CD8-positive, alpha-beta memory T cell (primary cell): ENCODE measurements around the gene DPH7. TPM values are rescaled to one million over a fixed set of nuclear protein-coding genes. Genes with fewer than 3 reads are reported as not detected.
"Not testable (repeated sequence)": the region's sequence is repeated elsewhere in the genome, so short reads cannot be mapped to it uniquely, and the experiment has no call there.

Source experiments
- CTCF ChIA-PET: fragments of 350-600 bp; sonication (Branson Sonifier 250); formaldehyde crosslinking; loops from one replicate; lab custom pipeline; 2021; ENCODE audit warnings: antibody characterized with exemption; lab: Charles Lee
- POLR2A ChIA-PET: fragments of 350-600 bp; sonication (Branson Sonifier 250); formaldehyde crosslinking; loops from one replicate; lab custom pipeline; 2021; ENCODE audit warnings: antibody characterized with exemption; lab: Charles Lee
- DNase-seq, 5 donors: peaks; one replicate each; pipeline versions ENCODE4 v3.0.0 to v3.0.0-alpha.2; 2020 to 2022; ENCODE audit warnings: mixed read lengths in 1 of 5
- H3K27ac ChIP-seq: one replicate; pipeline ENCODE4 v1.7.0; 2013; ENCODE audit warnings: low read depth, mild to moderate bottlenecking, low read length, moderate library complexity
- H3K27me3 ChIP-seq: 2 replicates; pipeline ENCODE4 v1.7.0; 2013; ENCODE audit warnings: low read length, mild to moderate bottlenecking; ENCODE audit not compliant: insufficient read depth, poor library complexity, severe bottlenecking
- H3K36me3 ChIP-seq: 2 replicates; pipeline ENCODE4 v1.7.0; 2013; ENCODE audit warnings: mild to moderate bottlenecking, low read length, moderate library complexity; ENCODE audit not compliant: insufficient read depth
- H3K4me1 ChIP-seq: 2 replicates; pipeline ENCODE4 v1.7.0; 2013; ENCODE audit warnings: mild to moderate bottlenecking, low read length, moderate library complexity; ENCODE audit not compliant: insufficient read depth
- H3K4me3 ChIP-seq: 2 replicates; pipeline ENCODE4 v1.7.0; 2013; ENCODE audit warnings: mild to moderate bottlenecking, low read length
- H3K9me3 ChIP-seq: 2 replicates; pipeline ENCODE4 v1.7.0; 2013; ENCODE audit warnings: mild to moderate bottlenecking, low read length
- H3K27ac Mint-ChIP-seq, 8 donors: one replicate each; pipeline ENCODE4 v1.8.0; 2020 to 2021; ENCODE audit warnings: mixed read lengths in 8 of 8, mild to moderate bottlenecking in 6 of 8, inconsistent platforms in 3 of 8, moderate library complexity in 3 of 8
- H3K27me3 Mint-ChIP-seq, 2 donors: one replicate each; pipeline ENCODE4 v1.8.0; 2020 to 2021; ENCODE audit warnings: mixed read lengths in 2 of 2, mild to moderate bottlenecking in 1 of 2, moderate library complexity in 1 of 2
- H3K36me3 Mint-ChIP-seq, 3 donors: one replicate each; pipeline ENCODE4 v1.8.0; 2020 to 2021; ENCODE audit warnings: mixed read lengths in 3 of 3, inconsistent platforms in 1 of 3, mild to moderate bottlenecking in 1 of 3
- H3K4me1 Mint-ChIP-seq, 3 donors: one replicate each; pipeline ENCODE4 v1.8.0; 2020 to 2021; ENCODE audit warnings: mixed read lengths in 3 of 3, inconsistent platforms in 1 of 3, mild to moderate bottlenecking in 1 of 3
- H3K4me3 Mint-ChIP-seq, 7 donors: one replicate each; pipeline ENCODE4 v1.8.0; 2020 to 2021; ENCODE audit warnings: mixed read lengths in 7 of 7, mild to moderate bottlenecking in 6 of 7, moderate library complexity in 4 of 7, inconsistent platforms in 2 of 7
- H3K9me3 Mint-ChIP-seq, 5 donors: one replicate each; pipeline ENCODE4 v1.8.0; 2020 to 2022; ENCODE audit warnings: mixed read lengths in 5 of 5, mild to moderate bottlenecking in 3 of 5, moderate library complexity in 2 of 5, inconsistent platforms in 1 of 5
- polyA plus RNA-seq: library from polyadenylated mRNA; unstranded; fragments of 300-500 nt; fragmentation: Illumina TruSeq; gene quantifications from one replicate; pipeline ENCODE4 v1.2.3, GENCODE V29; 2021
- total RNA-seq, 2 experiments: library from RNA; stranded (reverse); gene quantifications; one replicate each; pipeline ENCODE4 v1.2.3, GENCODE V29; 2021

The DPH7 gene
- total and polyA plus RNA-seq, 3 experiments from 2014 or later = 31.3 to 38.2 (median 37.3) TPM

- CTCF ChIA-PET = interaction anchor here (0.6 to 2.2 kb wide), 3 partner anchors 16 to 774 kb away, joined by 3 to 7 read pairs (median 3); no protein-coding TSS in a partner anchor
- H3K9me3 ChIP-seq, DNase-seq, H3K27me3 Mint-ChIP-seq, H3K9me3 Mint-ChIP-seq, H3K36me3 ChIP-seq, H3K27me3 ChIP-seq, POLR2A ChIA-PET: not testable (repeated sequence)
- Histone ChIP-seq H3K27ac (peak overlapping the region; percentile 51), H3K4me1 (peaks cover 14% of the 10 kb centered on the region), H3K4me3 (peak overlapping the region; percentile 55)
- peaks cover 0 to 22% (median 7%) of the 10 kb centered on the region in 3 donors for H3K36me3 Mint-ChIP-seq
- peak overlapping the region in 6 of 7 donors; percentile 15 to 72 (median 56) for H3K4me3 Mint-ChIP-seq
- peaks cover 10 to 20% (median 13%) of the 10 kb centered on the region in 3 donors for H3K4me1 Mint-ChIP-seq
- H3K27ac Mint-ChIP-seq = peak overlapping the region in 1 of 8 donors; percentile 54
Measured at GRCh38 chr9:137550958-137551263, 27.8 kb downstream of the DPH7 start.

GRCh38 chr9:137550231-137550621, 28.5 kb downstream of the DPH7 start, which contains the start of gene PNPLA7:
Gene PNPLA7, minus strand, starts transcription at chr9:137550402. Its CDS starts 205 bp downstream, at chr9:137550197.
- peaks cover 10 to 20% (median 13%) of the 10 kb centered on the region in 3 donors for H3K4me1 Mint-ChIP-seq
- ChIA-PET POLR2A (no interaction called here), CTCF (interaction anchor here (0.9 to 2.2 kb wide), 3 partner anchors 15 to 29 kb away, joined by 3 to 7 read pairs (median 3); no protein-coding TSS in a partner anchor)
- Histone ChIP-seq H3K36me3 (no peaks in the 10 kb centered on the region), H3K27ac (peak within 1 kb of the TSS; percentile 51), H3K9me3 (no peaks in the 10 kb centered on the region), H3K27me3 (no peaks in the 10 kb centered on the region), H3K4me1 (peaks cover 14% of the 10 kb centered on the region), H3K4me3 (peak within 1 kb of the TSS; percentile 55)
- DNase-seq = peak; percentile 13 to 64 (median 42)
- no peaks in the 10 kb centered on the region for H3K9me3 Mint-ChIP-seq
- peak within 1 kb of the TSS; percentile 87 to 95 (median 90) for H3K4me3 Mint-ChIP-seq
- peaks cover 0 to 16% (median 3%) of the 10 kb centered on the region in 3 donors for H3K36me3 Mint-ChIP-seq
- H3K27ac Mint-ChIP-seq = peak within 1 kb of the TSS; percentile 70 to 92 (median 84)
- no peaks in the 10 kb centered on the region for H3K27me3 Mint-ChIP-seq

GRCh38 chr9:137547687-137548543, 30.8 kb downstream of the DPH7 start:
- Mint-ChIP-seq H3K4me3 (peak overlapping the region in 3 of 7 donors; percentile 12 to 58 (median 32)), H3K27me3 (no peaks in the 10 kb centered on the region), H3K4me1 (peaks cover 10 to 17% (median 13%) of the 10 kb centered on the region in 3 donors), H3K27ac (peak overlapping the region in 2 of 8 donors; percentile 26 to 71), H3K9me3 (no peaks in the 10 kb centered on the region), H3K36me3 (peaks cover 0 to 5% (median 0%) of the 10 kb centered on the region in 3 donors)
- no peaks in the 10 kb centered on the region for H3K27me3 ChIP-seq
- H3K4me3 ChIP-seq = no peak overlapping the region
- DNase-seq = no peak
- no peak overlapping the region for H3K27ac ChIP-seq
- ChIA-PET CTCF (no interaction called here), POLR2A (no interaction called here)
- H3K4me1 ChIP-seq = peaks cover 14% of the 10 kb centered on the region
- no peaks in the 10 kb centered on the region for H3K9me3 ChIP-seq
- H3K36me3 ChIP-seq = no peaks in the 10 kb centered on the region

- Mint-ChIP-seq H3K36me3 (no peaks in the 10 kb centered on the region), H3K9me3 (no peaks in the 10 kb centered on the region), H3K4me1 (peaks cover 5 to 7% (median 5%) of the 10 kb centered on the region in 3 donors), H3K27ac (no peak overlapping the region), H3K27me3 (no peaks in the 10 kb centered on the region), H3K4me3 (no peak overlapping the region)
- no peak for DNase-seq
- Histone ChIP-seq H3K9me3 (no peaks in the 10 kb centered on the region), H3K4me3 (no peak overlapping the region), H3K4me1 (peaks cover 8% of the 10 kb centered on the region), H3K36me3 (no peaks in the 10 kb centered on the region), H3K27ac (no peak overlapping the region), H3K27me3 (no peaks in the 10 kb centered on the region)
- POLR2A ChIA-PET = no interaction called here
- CTCF ChIA-PET = interaction anchor here (1.1 to 1.6 kb wide), 3 partner anchors 8 to 34 kb away, joined by 3 to 4 read pairs (median 4); partner anchors contain the start of gene DPH7
Measured at GRCh38 chr9:137545123-137545522, 33.6 kb downstream of the DPH7 start.

- CTCF ChIA-PET = no interaction called here
Measured at GRCh38 chr9:137544176-137544760, 34.5 kb downstream of the DPH7 start.

GRCh38 chr9:137543237-137543963, 35.3 kb downstream of the DPH7 start:
- no peaks in the 10 kb centered on the region for H3K27me3 ChIP-seq
- no peaks in the 10 kb centered on the region for H3K4me1 Mint-ChIP-seq
- no peak overlapping the region for H3K27ac ChIP-seq
- no peaks in the 10 kb centered on the region for H3K9me3 ChIP-seq
- H3K9me3 Mint-ChIP-seq = no peaks in the 10 kb centered on the region
- DNase-seq = no peak
- no peaks in the 10 kb centered on the region for H3K36me3 Mint-ChIP-seq
- peak overlapping the region in 1 of 7 donors; percentile 32 for H3K4me3 Mint-ChIP-seq
- H3K27me3 Mint-ChIP-seq = no peaks in the 10 kb centered on the region
- no peak overlapping the region for H3K4me3 ChIP-seq
- ChIA-PET POLR2A (no interaction called here), CTCF (no interaction called here)
- no peaks in the 10 kb centered on the region for H3K36me3 ChIP-seq
- peak overlapping the region in 1 of 8 donors; percentile 36 for H3K27ac Mint-ChIP-seq
- H3K4me1 ChIP-seq = no peaks in the 10 kb centered on the region

More at GRCh38 chr9:137544176-137544760, 34.5 kb downstream of the DPH7 start:
- no peaks in the 10 kb centered on the region for H3K9me3 ChIP-seq
- H3K27me3 ChIP-seq = no peaks in the 10 kb centered on the region
- Mint-ChIP-seq H3K27ac (peak overlapping the region in 2 of 8 donors; percentile 76 to 82), H3K4me1 (no peaks in the 10 kb centered on the region), H3K4me3 (no peak overlapping the region), H3K36me3 (no peaks in the 10 kb centered on the region), H3K9me3 (no peaks in the 10 kb centered on the region), H3K27me3 (no peaks in the 10 kb centered on the region)
- no peak overlapping the region for H3K27ac ChIP-seq
- no peaks in the 10 kb centered on the region for H3K4me1 ChIP-seq
- POLR2A ChIA-PET = no interaction called here
- H3K4me3 ChIP-seq = no peak overlapping the region
- no peaks in the 10 kb centered on the region for H3K36me3 ChIP-seq
- no peak for DNase-seq

GRCh38 chr9:137542486-137542885, 36.2 kb downstream of the DPH7 start:
- POLR2A ChIA-PET = no interaction called here

More at GRCh38 chr9:137542486-137542885, 36.2 kb downstream of the DPH7 start:
- no peaks in the 10 kb centered on the region for H3K9me3 ChIP-seq
- H3K4me3 Mint-ChIP-seq = no peak overlapping the region
- no peak overlapping the region for H3K27ac Mint-ChIP-seq
- no peaks in the 10 kb centered on the region for H3K4me1 ChIP-seq
- DNase-seq = no peak
- no peaks in the 10 kb centered on the region for H3K9me3 Mint-ChIP-seq
- CTCF ChIA-PET = no interaction called here
- no peak overlapping the region for H3K27ac ChIP-seq
- no peak overlapping the region for H3K4me3 ChIP-seq
- H3K4me1 Mint-ChIP-seq = peaks cover 0 to 3% (median under 1%) of the 10 kb centered on the region in 3 donors
- H3K27me3 Mint-ChIP-seq = no peaks in the 10 kb centered on the region
- H3K36me3 ChIP-seq = no peaks in the 10 kb centered on the region
- no peaks in the 10 kb centered on the region for H3K36me3 Mint-ChIP-seq
- no peaks in the 10 kb centered on the region for H3K27me3 ChIP-seq
